ENCODE data around the gene PAQR6.

DNA sequence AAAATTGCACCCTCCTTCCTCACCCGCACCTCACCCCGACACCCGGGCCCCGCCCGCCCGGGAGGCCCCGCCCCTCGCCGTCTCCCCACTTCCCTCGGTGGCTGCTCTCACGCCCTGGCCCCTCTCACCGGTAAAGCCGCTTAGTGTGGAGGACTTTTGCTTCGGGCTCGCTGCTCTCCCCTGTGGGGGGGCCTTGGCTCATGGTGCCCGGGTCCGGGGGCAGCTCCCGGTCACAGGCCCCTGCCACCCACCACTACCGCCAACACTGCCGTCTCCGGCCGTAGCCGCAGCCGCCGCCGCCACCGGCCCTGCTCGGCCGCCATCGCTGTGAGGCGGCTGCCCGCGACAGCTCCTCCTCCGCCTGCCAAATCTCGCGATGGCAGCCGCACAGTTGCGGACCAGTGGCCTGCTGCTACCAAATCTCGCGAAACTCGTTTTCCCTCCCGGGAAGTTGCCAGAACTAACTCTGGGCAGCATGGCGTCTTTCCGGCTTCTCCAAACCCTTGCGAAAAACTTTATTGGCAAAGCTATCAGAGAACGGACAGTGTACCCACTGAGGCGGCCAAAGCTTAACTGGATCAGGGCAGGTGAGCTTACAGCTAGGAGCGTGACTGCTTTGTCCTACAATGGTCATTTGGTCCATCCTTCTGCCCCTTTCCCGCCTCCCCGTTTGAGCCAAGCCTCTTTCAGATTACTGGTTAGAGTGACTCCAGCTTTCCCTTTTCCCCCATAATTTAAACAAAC lies 34.8 kb upstream of the PAQR6 start, which contains the start of gene SMG5:
- TF ChIP-seq CTCF (IDR thresholded peaks at IDR 0.05; ENCODE audit: low read depth, low read length, missing input control) = no peak
- TF ChIP-seq YY1 (IDR thresholded peaks at IDR 0.05) = peak; percentile 99

All from liver (tissue), 2 donors.